Glutamatergic neuron (in vitro differentiated cells): ENCODE data around the gene DNASE2. TPM values are rescaled to one million over a fixed set of nuclear protein-coding genes. Genes with fewer than 3 reads are reported as not detected.
"Not testable (repeated sequence)": the region's sequence is repeated elsewhere in the genome, so short reads cannot be mapped to it uniquely, and the experiment has no call there.

Experiments used
- DNase-seq: peaks from one replicate; pipeline ENCODE4 v3.0.0; 2022
- H3K27ac Mint-ChIP-seq: one replicate; pipeline ENCODE4 v1.8.0; 2020; ENCODE audit warnings: mild to moderate bottlenecking, mixed read lengths, inconsistent platforms; ENCODE audit not compliant: unreplicated experiment
- H3K27me3 Mint-ChIP-seq: one replicate; pipeline ENCODE4 v1.8.0; 2020; ENCODE audit warnings: mild to moderate bottlenecking, moderate library complexity, mixed read lengths, inconsistent platforms; ENCODE audit not compliant: unreplicated experiment
- H3K36me3 Mint-ChIP-seq: one replicate; pipeline ENCODE4 v1.8.0; 2020; ENCODE audit warnings: mild to moderate bottlenecking, mixed read lengths, inconsistent platforms; ENCODE audit not compliant: unreplicated experiment
- H3K4me1 Mint-ChIP-seq: one replicate; pipeline ENCODE4 v1.8.0; 2020; ENCODE audit warnings: mild to moderate bottlenecking, low read depth, mixed read lengths, inconsistent platforms; ENCODE audit not compliant: unreplicated experiment
- H3K4me3 Mint-ChIP-seq: one replicate; pipeline ENCODE4 v1.8.0; 2020; ENCODE audit warnings: mild to moderate bottlenecking, mixed read lengths, inconsistent platforms; ENCODE audit not compliant: unreplicated experiment
- H3K9me3 Mint-ChIP-seq: one replicate; pipeline ENCODE4 v1.8.0; 2020; ENCODE audit warnings: mild to moderate bottlenecking, moderate library complexity, mixed read lengths, inconsistent platforms; ENCODE audit not compliant: unreplicated experiment
- total RNA-seq: library from RNA; stranded (reverse); fragmentation: NEBNext Ultra II Directional; extraction: Animal tissue kit (Norgen Biotek cat#: 25700); gene quantifications from one replicate; pipeline ENCODE4 v1.2.1, GENCODE V29; 2021; ENCODE audit not compliant: unreplicated experiment
- TF ChIP-seq, protein P1 (sequence below): fragments of 200-600 bp; sonication (generic); IDR thresholded peaks from one replicate; pipeline ENCODE4 v1.5.0; 2021; ENCODE audit not compliant: partially characterized antibody, unreplicated experiment

Gene DNASE2
- total RNA-seq, 1 donor from 2014 or later: 7.9 TPM

DNA sequence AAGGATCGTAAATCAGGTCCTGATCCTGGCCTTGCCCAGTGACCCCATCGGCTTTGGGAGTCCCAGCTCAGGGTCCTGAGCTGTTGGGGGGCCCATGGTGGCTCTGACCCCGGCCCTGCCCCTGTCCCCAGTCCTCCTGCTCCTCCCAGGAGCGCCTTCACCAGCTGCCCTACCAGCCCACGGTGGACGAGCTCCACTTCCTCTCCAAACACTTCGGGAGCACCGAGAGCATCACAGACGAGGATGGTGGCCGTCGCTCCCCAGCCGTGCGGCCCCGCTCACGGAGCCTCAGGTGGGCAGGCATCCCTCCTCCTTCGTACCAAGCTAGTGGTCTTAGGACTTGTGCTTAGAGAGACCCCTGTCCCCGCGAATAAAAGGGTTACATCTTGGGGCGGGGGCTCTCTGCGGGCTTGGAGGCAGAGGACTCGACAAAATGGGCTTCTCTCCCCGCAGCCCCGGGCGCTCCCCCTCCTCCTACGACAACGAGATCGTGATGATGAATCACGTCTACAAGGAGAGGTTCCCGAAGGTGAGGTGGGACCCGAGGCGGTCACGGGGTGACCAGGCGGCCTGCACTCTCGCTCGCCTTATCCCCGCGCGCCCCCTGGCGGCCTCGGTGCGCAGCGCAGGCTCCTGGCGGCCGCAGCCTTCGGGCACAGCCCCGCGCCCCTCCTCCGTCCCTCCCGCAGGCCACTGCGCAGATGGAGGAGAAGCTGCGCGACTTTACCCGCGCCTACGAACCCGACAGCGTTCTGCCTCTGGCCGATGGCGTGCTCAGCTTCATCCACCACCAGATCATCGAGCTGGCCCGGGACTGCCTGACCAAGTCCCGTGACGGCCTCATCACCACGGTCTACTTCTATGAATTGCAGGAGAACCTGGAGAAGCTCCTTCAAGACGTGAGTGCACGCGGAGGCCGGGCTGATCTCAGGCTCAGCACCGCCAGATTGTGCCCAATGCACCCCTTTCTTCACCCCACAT is 33.8 kb downstream of the DNASE2 start:
- Mint-ChIP-seq H3K36me3 (no peaks in the 10 kb centered on the region), H3K27ac (no peak overlapping the region), H3K27me3 (peaks cover 5% of the 10 kb centered on the region), H3K9me3 (peaks cover 9% of the 10 kb centered on the region), H3K4me3 (peak overlapping the region; percentile 46), H3K4me1 (peaks cover 16% of the 10 kb centered on the region)
- peak; percentile 97 for DNase-seq
- TF ChIP-seq, protein P1, sequence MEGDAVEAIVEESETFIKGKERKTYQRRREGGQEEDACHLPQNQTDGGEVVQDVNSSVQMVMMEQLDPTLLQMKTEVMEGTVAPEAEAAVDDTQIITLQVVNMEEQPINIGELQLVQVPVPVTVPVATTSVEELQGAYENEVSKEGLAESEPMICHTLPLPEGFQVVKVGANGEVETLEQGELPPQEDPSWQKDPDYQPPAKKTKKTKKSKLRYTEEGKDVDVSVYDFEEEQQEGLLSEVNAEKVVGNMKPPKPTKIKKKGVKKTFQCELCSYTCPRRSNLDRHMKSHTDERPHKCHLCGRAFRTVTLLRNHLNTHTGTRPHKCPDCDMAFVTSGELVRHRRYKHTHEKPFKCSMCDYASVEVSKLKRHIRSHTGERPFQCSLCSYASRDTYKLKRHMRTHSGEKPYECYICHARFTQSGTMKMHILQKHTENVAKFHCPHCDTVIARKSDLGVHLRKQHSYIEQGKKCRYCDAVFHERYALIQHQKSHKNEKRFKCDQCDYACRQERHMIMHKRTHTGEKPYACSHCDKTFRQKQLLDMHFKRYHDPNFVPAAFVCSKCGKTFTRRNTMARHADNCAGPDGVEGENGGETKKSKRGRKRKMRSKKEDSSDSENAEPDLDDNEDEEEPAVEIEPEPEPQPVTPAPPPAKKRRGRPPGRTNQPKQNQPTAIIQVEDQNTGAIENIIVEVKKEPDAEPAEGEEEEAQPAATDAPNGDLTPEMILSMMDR: peak; percentile 99

DNA sequence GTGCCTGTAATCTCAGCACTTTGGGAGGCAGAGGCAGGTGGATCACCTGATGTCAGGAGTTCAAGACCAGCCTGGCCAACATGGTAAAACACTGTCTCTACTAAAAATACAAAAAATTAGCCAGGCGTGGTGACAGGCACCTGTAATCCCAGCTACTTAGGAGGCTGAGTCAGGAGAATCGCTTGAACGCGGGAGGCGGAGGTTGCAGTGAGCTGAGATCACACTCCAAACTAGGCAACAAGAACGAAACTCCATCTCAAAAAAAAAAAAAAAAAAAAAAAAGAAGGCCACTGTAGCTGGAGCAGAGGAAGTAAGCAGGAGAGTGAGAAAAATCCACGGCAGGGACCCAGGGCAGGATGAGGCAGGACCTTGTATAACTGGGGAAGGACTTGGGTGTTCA is 34.6 kb downstream of the DNASE2 start:
- not testable (repeated sequence) for DNase-seq, H3K4me3 Mint-ChIP-seq, H3K27me3 Mint-ChIP-seq, H3K27ac Mint-ChIP-seq, H3K36me3 Mint-ChIP-seq
- peaks cover 22% of the 10 kb centered on the region for H3K4me1 Mint-ChIP-seq
- H3K9me3 Mint-ChIP-seq: peaks cover 13% of the 10 kb centered on the region

DNA sequence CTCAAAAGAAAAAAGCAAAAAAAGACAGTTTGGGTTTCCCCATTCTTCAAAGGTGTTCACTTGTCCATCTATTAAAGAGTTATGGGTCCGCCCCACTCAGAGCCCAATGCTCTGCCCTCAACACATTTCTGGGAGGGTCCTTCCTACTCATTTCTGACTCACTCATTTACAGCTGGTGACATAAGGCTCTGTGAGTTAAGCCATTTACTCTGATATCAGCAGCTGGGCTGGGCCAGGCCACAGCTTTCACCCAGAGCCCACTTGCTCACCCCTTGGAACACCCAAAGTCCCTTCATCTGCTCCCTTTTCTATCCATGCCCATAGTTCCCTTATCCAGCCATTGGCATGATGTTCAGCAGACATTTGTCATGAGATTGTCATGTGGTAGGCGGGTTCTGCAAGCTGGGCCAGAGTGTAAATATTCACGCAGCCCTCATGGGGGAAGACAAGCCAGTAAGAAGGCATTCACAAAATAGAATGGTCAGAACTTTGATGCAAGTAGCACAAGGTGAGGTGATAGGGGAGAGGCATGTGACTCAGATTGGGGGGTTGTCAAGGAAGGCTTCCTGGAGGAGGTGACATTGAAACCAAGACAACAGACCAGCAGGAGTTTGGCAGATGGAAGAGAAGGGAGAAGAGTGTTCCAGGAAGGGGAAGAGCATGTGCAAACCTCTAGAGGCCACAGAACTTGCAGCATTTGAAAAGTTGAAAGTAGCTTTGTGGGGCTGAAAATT is 37.1 kb downstream of the DNASE2 start:
- Mint-ChIP-seq H3K27me3 (peaks cover 20% of the 10 kb centered on the region), H3K4me1 (peaks cover 39% of the 10 kb centered on the region), H3K4me3 (peak overlapping the region; percentile 61), H3K36me3 (peaks cover 10% of the 10 kb centered on the region), H3K9me3 (peaks cover 23% of the 10 kb centered on the region), H3K27ac (peak overlapping the region; percentile 82)
- TF ChIP-seq, protein P1: no peak
- DNase-seq: no peak

DNA sequence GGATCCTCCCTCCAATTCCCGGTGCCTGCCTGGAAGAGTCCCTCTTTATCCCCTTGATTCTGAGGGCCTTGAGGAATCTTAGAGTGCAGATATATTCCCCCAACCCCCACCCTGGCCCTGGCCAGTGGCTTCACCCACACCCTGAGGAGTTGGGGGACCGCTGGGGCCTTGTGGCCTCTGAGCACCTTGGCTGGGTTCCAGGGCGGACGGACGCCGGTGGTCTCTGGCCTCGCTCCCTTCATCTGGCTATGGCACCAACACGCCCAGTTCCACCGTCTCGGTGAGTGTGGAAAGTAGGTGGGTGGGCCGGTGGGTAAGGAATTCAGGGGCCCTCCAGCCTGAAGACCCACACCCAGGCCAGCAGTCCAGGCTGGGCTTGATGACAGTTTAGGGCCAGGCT is 37.9 kb downstream of the DNASE2 start:
- H3K27me3 Mint-ChIP-seq: peaks cover 22% of the 10 kb centered on the region
- TF ChIP-seq, protein P1: no peak
- H3K36me3 Mint-ChIP-seq: peaks cover 12% of the 10 kb centered on the region

DNA sequence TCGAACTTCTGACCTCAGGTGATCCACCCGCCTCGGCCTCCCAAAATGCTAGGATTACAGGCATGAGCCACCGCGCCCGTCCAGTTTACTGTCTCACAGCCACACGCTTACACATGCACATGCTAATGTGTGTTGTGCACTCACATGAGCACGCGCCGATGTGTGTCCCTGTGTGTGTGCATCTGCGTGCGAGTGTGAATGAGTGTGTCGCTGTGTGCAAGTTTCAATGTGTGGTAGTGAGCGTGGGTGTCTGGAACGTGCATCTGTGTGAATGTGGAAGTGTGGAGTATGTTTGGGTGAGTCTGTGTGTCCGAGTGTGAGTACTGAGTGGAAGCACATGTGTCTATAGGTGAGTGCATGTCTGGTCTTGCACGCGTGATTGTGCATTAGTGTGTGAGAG is 38.7 kb downstream of the DNASE2 start:
- Mint-ChIP-seq H3K9me3 (peaks cover 26% of the 10 kb centered on the region), H3K4me3 (peak overlapping the region; percentile 56), H3K4me1 (peaks cover 42% of the 10 kb centered on the region), H3K36me3 (peaks cover 12% of the 10 kb centered on the region), H3K27me3 (peaks cover 26% of the 10 kb centered on the region), H3K27ac (peak overlapping the region; percentile 74)
- DNase-seq: no peak
- TF ChIP-seq, protein P1: no peak

More for the DNA sequence above, 37.9 kb downstream of the DNASE2 start:
- H3K4me3 Mint-ChIP-seq: no peak overlapping the region
- peaks cover 23% of the 10 kb centered on the region for H3K9me3 Mint-ChIP-seq
- H3K27ac Mint-ChIP-seq: no peak overlapping the region
- H3K4me1 Mint-ChIP-seq: peaks cover 41% of the 10 kb centered on the region
- no peak for DNase-seq
